Measurements from ENCODE around the gene FTCDNL1.

GRCh38 chr2:199775267-199775666, 75.7 kb downstream of the FTCDNL1 start:
- TF ChIP-seq POLR2AphosphoS5 (IDR thresholded peaks at IDR 0.05): no peak
- TF ChIP-seq CTCF (IDR thresholded peaks at IDR 0.05): no peak
- no peak for TF ChIP-seq POLR2A (IDR thresholded peaks at IDR 0.05)
- TF ChIP-seq EP300 (IDR thresholded peaks at IDR 0.05): no peak
